Hepatocyte (in vitro differentiated cells): ENCODE measurements around the gene VAMP8. TPM values are rescaled to one million over a fixed set of nuclear protein-coding genes. Genes with fewer than 3 reads are reported as not detected.

Experiments used
- DNase-seq: peaks from one replicate; pipeline ENCODE4 v3.0.0-alpha.2; 2016; ENCODE audit warnings: low spot score
- H2AFZ ChIP-seq: fragments of 200-600 bp; sonication (generic); 2 replicates; pipeline ENCODE4 v1.6.0; 2016; ENCODE audit warnings: antibody characterized with exemption, mild to moderate bottlenecking
- H3K27ac ChIP-seq: fragments of 200-600 bp; sonication (generic); 2 replicates; pipeline ENCODE4 v1.5.1; 2016; ENCODE audit warnings: mild to moderate bottlenecking
- H3K27me3 ChIP-seq: fragments of 200-600 bp; sonication (generic); 2 replicates; pipeline ENCODE4 v1.6.1; 2016
- H3K36me3 ChIP-seq: fragments of 200-600 bp; sonication (generic); replicated peaks from 2 replicates; pipeline ENCODE4 v1.5.1; 2016; ENCODE audit warnings: low read depth; ENCODE audit not compliant: insufficient read depth
- H3K4me1 ChIP-seq: fragments of 200-600 bp; sonication (generic); 2 replicates; pipeline ENCODE4 v1.5.1; 2016; ENCODE audit warnings: mild to moderate bottlenecking, moderate library complexity; ENCODE audit not compliant: insufficient read depth
- H3K4me2 ChIP-seq: fragments of 200-600 bp; sonication (generic); 2 replicates; pipeline ENCODE4 v1.6.0; 2016
- H3K4me3 ChIP-seq: fragments of 200-600 bp; sonication (generic); 2 replicates; pipeline ENCODE4 v1.5.1; 2016; ENCODE audit warnings: mild to moderate bottlenecking
- H3K79me2 ChIP-seq: fragments of 200-600 bp; sonication (generic); 2 replicates; pipeline ENCODE4 v1.6.0; 2017; ENCODE audit warnings: mild to moderate bottlenecking
- H3K9me2 ChIP-seq: fragments of 200-600 bp; sonication (generic); replicated peaks from 2 replicates; pipeline ENCODE4 v1.6.0; 2017; ENCODE audit warnings: mild to moderate bottlenecking; ENCODE audit not compliant: insufficient read depth
- H3K9me3 ChIP-seq: fragments of 200-600 bp; sonication (generic); 2 replicates; pipeline ENCODE4 v1.5.1; 2016; ENCODE audit warnings: low read depth, mild to moderate bottlenecking
- H4K20me1 ChIP-seq: fragments of 200-600 bp; sonication (generic); 2 replicates; pipeline ENCODE4 v1.6.0; 2016; ENCODE audit warnings: mild to moderate bottlenecking; ENCODE audit not compliant: insufficient read depth, poor library complexity, severe bottlenecking
- EZH2 ChIP-seq: fragments of 200-600 bp; sonication (generic); IDR thresholded peaks from 2 replicates; pipeline ENCODE4 v1.6.1; 2016; ENCODE audit warnings: antibody characterized with exemption, mild to moderate bottlenecking, borderline replicate concordance
- EZH2phosphoT487 ChIP-seq: fragments of 200-600 bp; sonication (generic); IDR thresholded peaks from one replicate; pipeline ENCODE4 v1.6.1; 2018; ENCODE audit warnings: antibody characterized with exemption, mild to moderate bottlenecking, low read depth, moderate library complexity; ENCODE audit not compliant: unreplicated experiment, severe bottlenecking
- WGBS: methylation state at CpG from one replicate; pipeline ENCODE4 v1.1.6; 2016; ENCODE audit warnings: low lambda C conversion rate; ENCODE audit errors: missing lambda C conversion rate; 5-methylcytosine and 5-hydroxymethylcytosine counted together
- polyA plus RNA-seq: library from polyadenylated mRNA; unstranded; fragments of >200 nt; fragmentation: Nextera tagmentation; extraction: Ambion mirVana; gene quantifications from 2 replicates; pipeline ENCODE4 v1.2.1, GENCODE V29; 2016
- total RNA-seq: library from RNA; depleted of rRNA; stranded (reverse); fragments of >200 nt; gene quantifications from 2 replicates; pipeline ENCODE4 v1.2.3, GENCODE V29; 2014
- TF ChIP-seq, protein P1 (sequence below): fragments of 200-600 bp; sonication (generic); IDR thresholded peaks from 2 replicates; pipeline ENCODE4 v1.5.1; 2016; ENCODE audit warnings: antibody characterized with exemption, mild to moderate bottlenecking; ENCODE audit not compliant: poor library complexity

Gene VAMP8
- total and polyA plus RNA-seq, 2 experiments from 2014 or later, result 50.7 to 213 TPM

DNA sequence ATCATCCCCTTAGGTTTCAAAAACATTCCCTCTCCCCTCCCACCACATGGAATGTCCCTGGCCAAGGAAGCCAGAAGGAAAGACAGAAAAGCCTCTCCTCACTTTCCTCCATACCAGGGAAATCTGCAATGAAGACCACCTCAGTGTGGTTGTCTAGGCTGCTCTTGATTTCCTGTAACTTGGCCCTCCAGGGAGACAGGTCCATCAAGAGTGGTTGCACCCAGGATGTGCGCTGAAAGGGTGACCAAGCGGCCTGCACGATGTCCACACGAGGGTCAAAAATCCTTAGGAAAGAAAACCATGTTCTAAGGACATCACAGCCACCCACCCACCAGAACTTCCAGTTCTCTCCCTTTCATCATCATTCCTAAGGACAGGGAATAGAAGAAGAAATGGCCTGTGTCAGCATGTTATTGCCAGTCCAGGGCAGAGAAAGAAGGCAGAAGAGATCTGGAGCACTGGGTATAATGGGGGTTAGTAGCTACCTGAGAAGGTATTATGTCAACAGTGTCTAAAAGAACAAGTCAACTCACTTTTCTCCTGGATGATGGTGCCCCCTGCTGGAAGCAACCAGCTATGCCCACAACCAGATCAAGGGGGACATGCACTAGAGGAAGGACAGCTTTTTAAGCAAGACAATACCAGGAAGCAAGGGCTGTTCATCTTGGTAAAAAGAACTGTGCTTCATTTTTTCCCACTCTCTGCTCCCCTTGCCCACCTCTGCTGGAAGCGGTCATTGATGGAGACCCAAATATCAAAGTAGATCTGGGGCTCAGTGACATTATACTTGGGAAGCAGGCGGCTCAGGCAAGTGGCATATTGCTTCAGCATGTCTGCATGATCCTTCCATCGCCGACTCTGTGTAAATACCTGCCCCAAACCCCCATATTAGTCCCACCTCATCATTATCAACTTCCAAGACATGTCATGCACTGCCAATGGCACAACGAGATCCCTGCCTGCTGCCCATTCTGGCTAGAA, 25.4 kb upstream of the VAMP8 start:
- H3K4me2 ChIP-seq, result no peak overlapping the region
- H3K9me3 ChIP-seq, result no peaks in the 10 kb centered on the region
- WGBS, result 82% methylated on average over 9 of the region's 9 CpGs
- no peaks in the 10 kb centered on the region for H3K36me3 ChIP-seq
- no peak overlapping the region for H3K4me3 ChIP-seq
- H3K79me2 ChIP-seq, result peaks cover 8% of the 10 kb centered on the region
- no peaks in the 10 kb centered on the region for H3K27me3 ChIP-seq
- no peaks in the 10 kb centered on the region for H4K20me1 ChIP-seq
- TF ChIP-seq, protein P1, sequence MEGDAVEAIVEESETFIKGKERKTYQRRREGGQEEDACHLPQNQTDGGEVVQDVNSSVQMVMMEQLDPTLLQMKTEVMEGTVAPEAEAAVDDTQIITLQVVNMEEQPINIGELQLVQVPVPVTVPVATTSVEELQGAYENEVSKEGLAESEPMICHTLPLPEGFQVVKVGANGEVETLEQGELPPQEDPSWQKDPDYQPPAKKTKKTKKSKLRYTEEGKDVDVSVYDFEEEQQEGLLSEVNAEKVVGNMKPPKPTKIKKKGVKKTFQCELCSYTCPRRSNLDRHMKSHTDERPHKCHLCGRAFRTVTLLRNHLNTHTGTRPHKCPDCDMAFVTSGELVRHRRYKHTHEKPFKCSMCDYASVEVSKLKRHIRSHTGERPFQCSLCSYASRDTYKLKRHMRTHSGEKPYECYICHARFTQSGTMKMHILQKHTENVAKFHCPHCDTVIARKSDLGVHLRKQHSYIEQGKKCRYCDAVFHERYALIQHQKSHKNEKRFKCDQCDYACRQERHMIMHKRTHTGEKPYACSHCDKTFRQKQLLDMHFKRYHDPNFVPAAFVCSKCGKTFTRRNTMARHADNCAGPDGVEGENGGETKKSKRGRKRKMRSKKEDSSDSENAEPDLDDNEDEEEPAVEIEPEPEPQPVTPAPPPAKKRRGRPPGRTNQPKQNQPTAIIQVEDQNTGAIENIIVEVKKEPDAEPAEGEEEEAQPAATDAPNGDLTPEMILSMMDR, result peak; percentile 94
- TF ChIP-seq EZH2, result no peak
- DNase-seq, result peak; percentile 85
- no peak overlapping the region for H2AFZ ChIP-seq
- H3K27ac ChIP-seq, result no peak overlapping the region
- no peaks in the 10 kb centered on the region for H3K9me2 ChIP-seq
- no peaks in the 10 kb centered on the region for H3K4me1 ChIP-seq

DNA sequence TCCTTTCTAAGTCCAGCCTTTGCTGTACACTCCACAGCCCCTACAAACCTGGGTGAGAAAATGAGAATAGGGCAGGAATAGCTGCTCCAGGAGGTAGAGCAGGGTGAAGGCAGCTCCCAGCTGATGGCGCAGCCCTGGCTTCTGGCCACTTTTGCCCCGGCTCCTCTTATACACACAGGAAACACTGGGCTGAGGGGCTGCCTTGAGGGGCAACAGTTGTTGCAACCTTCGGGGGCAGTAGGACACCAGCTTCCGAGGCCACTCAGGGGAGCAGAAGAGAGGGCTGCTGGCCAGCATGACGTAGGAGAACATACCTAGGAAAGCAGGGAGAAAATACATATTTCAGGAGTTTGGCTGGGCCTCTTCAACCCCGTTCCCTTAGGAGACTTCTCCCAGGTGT, 24.2 kb upstream of the VAMP8 start:
- no peaks in the 10 kb centered on the region for H4K20me1 ChIP-seq
- DNase-seq, result no peak
- H2AFZ ChIP-seq, result no peak overlapping the region
- H3K27me3 ChIP-seq, result no peaks in the 10 kb centered on the region
- TF ChIP-seq EZH2 (no peak), EZH2phosphoT487 (no peak)
- TF ChIP-seq, protein P1, result no peak
- no peaks in the 10 kb centered on the region for H3K9me2 ChIP-seq
- H3K4me3 ChIP-seq, result no peak overlapping the region
- peaks cover 20% of the 10 kb centered on the region for H3K79me2 ChIP-seq
- H3K9me3 ChIP-seq, result no peaks in the 10 kb centered on the region
- WGBS, result 93% methylated on average over 6 of the region's 6 CpGs
- H3K36me3 ChIP-seq, result no peaks in the 10 kb centered on the region
- peaks cover under 1% of the 10 kb centered on the region for H3K4me1 ChIP-seq
- no peak overlapping the region for H3K27ac ChIP-seq
- H3K4me2 ChIP-seq, result no peak overlapping the region

DNA sequence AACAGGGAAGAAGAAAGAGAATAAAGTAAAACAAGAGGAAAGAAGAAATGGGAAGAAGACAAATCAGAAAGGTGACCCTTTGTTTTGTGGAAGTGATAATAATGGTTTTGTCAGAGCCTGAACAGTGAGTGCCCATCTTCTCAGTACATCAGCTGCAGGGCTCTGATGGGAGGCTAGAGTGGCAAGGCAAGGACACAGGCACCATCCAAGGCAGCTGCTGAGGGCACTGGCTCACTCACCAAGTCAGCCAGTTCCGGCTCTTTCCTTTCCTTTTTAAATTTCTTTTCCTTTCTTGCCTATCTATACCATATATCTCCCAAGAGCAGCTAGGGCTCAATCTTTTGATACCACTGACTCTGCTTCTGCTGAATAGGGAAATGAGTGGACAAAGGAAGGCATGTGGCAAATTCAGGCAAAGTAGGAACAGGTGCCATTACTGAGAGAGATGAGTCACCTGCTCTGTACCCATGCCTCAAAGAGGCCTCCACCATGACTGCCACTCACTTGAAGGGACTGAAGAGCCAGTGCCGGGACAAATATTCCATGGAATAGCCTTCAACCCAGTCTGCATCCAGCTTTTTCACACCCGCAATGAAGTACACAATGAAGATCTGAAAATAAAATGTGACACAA, 22.3 kb upstream of the VAMP8 start:
- Histone ChIP-seq H2AFZ (no peak overlapping the region), H3K4me3 (no peak overlapping the region), H3K9me2 (no peaks in the 10 kb centered on the region), H3K27me3 (no peaks in the 10 kb centered on the region), H3K4me2 (no peak overlapping the region), H4K20me1 (no peaks in the 10 kb centered on the region), H3K9me3 (no peaks in the 10 kb centered on the region), H3K4me1 (peaks cover 9% of the 10 kb centered on the region), H3K79me2 (peaks cover 39% of the 10 kb centered on the region), H3K27ac (no peak overlapping the region), H3K36me3 (no peaks in the 10 kb centered on the region)
- WGBS, result 95% methylated on average over 3 of the region's 3 CpGs
- no peak for DNase-seq
- TF ChIP-seq, protein P1, result no peak
